ENCODE measurements around the gene C1orf50.
A peak's percentile ranks its signal among the peaks of the same experiment; 100 is the strongest.
"Not testable (repeated sequence)": the region's sequence is repeated elsewhere in the genome, so short reads cannot be mapped to it uniquely, and the experiment has no call there.

The C1orf50 gene

DNA sequence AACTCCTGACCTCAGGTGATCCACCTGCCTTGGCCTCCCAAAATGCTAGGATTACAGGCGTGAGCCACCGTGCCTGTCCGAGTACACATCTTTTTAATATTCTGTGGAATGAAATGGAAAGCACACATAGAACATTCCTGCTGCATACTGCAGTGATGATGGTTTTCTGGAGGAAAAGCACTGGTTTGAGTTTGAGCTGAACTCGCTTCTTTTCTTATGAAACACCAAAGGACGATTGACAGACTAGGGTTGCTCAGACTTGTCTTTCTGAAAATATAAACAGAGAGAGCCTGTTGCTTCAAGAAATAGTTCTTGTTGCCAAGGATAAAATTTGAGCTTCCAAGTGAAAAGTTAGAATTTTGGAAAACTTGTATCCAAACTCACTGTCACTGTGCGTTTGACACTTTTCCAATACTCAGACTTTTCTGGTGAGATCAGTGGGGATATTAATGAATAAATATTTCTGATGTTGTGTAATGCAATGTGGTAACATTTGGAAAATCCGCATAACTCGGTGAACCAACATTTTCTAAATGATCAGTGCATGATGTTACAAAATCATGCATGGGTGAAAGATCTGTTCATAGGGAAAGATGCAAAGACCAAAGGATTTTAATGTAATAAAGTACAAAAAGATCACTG, 34.9 kb downstream of the C1orf50 start:
- no peak for DNase-seq (ENCODE audit: low read depth)

DNA sequence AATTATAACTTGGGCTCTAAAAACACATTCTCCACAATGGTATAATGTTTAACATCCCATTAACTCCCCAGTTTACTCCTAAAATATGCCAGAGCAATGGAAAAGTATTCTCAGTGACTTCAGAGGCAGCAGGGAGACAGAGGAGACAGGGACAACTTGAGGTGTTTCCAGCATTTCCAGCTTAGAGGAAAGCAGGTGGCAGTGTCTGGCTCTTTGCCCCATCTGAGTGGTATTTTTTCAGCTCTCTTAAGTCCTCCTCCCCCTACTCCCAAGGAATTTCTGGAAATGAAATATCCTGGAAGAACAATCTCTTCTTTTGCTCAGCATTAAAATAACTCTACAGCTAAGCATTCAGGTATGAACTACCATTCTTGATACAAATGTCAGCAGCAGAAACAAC, 39.1 kb downstream of the C1orf50 start:
- DNase-seq (ENCODE audit: low read depth), result no peak

DNA sequence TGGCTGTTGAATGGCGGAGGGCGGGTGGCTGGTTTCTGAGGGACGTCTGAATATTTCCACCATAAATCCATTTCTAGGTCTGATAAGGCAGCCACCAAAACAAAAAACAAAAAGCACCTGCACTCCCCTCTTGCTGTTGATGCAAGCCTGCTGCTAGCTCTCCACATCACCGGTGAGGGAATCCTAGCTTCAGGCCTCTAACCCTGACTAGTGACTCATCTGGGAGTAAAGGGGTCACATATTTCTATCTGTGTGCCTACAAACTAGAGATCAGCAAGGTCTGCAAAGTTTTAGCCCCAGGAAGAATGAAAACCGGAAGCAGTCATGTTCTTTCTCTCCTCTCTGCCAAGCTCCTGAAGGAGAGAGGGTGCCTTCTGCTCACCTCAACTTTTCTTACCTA, 39.5 kb downstream of the C1orf50 start:
- DNase-seq (ENCODE audit: low read depth), result no peak

GRCh38 chr1:42807056-42807668, 40.1 kb downstream of the C1orf50 start:
- DNase-seq (ENCODE audit: low read depth), result no peak

- DNase-seq (ENCODE audit: low read depth), result not testable (repeated sequence)
Observed at GRCh38 chr1:42814815-42815214, 47.8 kb downstream of the C1orf50 start.

GRCh38 chr1:42815941-42816584, 49.0 kb downstream of the C1orf50 start:
- no peak for DNase-seq (ENCODE audit: low read depth)

DNA sequence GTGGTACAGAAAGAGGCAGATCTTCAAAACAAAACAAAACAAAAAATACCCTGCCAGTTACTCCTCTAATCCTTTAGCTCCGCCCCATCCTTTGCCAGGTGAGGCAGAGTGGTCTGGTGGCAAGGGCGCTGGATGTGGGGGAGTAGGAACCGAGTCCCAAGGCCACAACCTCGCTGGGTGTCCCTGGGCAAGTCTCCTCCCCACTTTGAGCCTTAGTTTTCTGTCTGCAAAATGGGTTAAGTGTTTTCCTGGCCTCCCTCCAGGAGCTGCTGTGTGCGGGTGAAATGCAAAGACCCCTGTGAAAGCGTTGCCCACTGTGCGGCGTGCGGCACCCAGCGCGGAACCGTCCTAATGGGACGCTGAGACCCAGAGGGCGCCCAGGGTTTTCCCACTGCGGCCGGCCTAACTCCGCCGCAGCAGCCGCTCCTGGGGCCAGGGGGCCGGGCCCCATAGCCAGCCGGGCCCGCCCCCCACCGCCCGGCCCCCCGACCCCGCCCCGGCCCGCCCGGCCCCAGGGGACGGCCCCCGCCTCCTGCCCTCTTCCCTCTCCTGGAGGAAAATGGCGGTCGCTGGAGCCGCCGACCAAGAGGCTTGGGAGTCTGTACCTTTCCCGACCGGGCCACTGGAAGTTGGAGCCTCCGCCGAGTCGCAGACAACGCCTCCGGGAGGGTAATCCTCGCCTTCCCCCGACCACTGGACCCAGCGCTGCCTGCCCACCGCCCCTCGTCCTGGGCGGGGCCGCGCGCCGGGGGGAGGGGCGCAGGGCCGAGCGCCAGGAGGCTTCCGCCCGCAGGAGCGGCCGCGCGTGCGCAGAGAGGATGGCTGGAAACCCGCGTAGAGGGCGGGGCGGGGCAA, 49.8 kb downstream of the C1orf50 start, which contains the start of the genes ERMAP and SVBP:
Gene ERMAP (plus strand): TSS at position 538 of the 855 bp plus-strand sequence. CDS start 13,327 bp downstream, outside the sequence.
Gene SVBP (minus strand): TSS at position 813 of the 855 bp plus-strand sequence. CDS start 853 bp downstream, outside the sequence.
- DNase-seq (ENCODE audit: low read depth), result peak; percentile 93

GRCh38 chr1:42817440-42817767, 50.4 kb downstream of the C1orf50 start:
- no peak for DNase-seq (ENCODE audit: low read depth)

DNA sequence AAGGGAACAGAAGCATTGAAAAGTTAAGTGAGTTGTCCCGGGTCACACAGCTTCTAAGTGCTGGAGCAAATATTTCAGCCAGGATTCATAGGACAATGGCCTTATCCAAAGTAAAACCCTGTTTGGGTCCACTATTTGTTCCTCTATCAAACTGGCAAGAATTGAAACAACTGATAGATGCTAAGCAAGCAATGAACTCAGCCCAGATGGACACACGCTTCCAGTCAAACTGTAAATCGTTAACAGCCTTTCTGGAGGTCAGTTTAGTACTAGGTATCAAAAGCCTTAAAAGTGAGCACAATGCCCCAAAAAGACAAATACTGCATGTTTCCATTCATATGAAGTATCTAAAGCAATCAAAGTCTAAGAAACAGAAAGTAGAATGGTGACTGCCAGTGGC, 50.9 kb downstream of the C1orf50 start:
- no peak for DNase-seq (ENCODE audit: low read depth)

DNA sequence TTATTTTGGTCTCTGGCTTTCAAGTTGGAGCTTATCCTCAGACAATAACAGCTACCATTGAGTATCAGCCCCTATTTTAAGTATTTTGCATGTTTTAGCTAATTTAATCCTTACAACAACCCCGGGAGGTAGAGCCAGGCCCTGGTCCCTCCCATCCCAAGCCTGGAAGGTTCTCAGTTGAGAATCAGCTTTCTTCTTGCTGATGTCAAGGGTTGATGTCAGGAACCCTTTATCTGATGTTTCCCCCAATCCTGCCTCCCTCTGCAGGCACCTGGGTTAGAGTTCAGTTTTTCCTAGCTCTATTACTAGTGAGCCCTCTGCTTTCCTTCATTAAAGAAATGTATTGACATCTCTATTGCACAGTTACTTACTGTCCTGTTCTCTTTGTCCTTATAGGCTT, 53.8 kb downstream of the C1orf50 start:
- DNase-seq (ENCODE audit: low read depth), result no peak

DNA sequence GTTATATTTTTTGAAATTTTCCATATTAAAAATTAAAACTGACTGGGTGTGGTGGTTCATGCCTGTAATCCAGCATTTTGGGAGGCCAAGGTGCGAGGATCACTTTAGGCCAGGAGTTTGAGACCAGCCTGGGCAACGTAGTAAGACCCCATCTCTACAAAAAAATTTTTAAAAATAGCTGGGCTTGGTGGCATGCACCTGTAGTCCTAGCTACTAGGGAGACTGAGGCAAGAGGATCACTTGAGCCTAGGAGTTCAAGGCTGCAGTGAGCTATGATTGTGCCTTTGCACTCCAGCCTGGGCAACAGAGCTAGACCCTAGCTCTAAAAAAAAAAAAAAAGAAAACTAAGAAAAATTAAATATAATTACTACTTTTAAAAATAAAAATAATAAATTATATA, 54.6 kb downstream of the C1orf50 start:
- DNase-seq (ENCODE audit: low read depth), result no peak

- no peak for DNase-seq (ENCODE audit: low read depth)
Observed at GRCh38 chr1:42822800-42823392, 55.8 kb downstream of the C1orf50 start.

GRCh38 chr1:42824481-42825035, 57.5 kb downstream of the C1orf50 start:
- no peak for DNase-seq (ENCODE audit: low read depth)

- DNase-seq (ENCODE audit: low read depth), result no peak
Observed at GRCh38 chr1:42825036-42825851, 58.2 kb downstream of the C1orf50 start.
